GM12878 (cell line): ENCODE measurements around the gene NTRK1. TPM values are rescaled to one million over a fixed set of nuclear protein-coding genes. Genes with fewer than 3 reads are reported as not detected.

ENCODE experiments used
- ATAC-seq: fragments of 200-7000 bp; cut with Tn5 transposase; 3 replicates; pipeline ENCODE4 v1.9.1; 2020; ENCODE audit warnings: mild to moderate bottlenecking, moderate library complexity
- BruUV-seq: library from RNA; stranded (reverse); fragments of 400-500 nt; replicated peaks from 2 replicates; lab custom pipeline; 2021; lab: Mats Ljungman, UMichigan
- CTCF ChIA-PET: fragments of 300-600 bp; sonication (Branson Sonifier 250); formaldehyde crosslinking; extraction: SDS; loops from one replicate; lab custom pipeline; 2021; ENCODE audit warnings: inconsistent platforms; lab: Yijun Ruan, JAX
- POLR2A ChIA-PET: fragments of 350-600 bp; formaldehyde crosslinking; extraction: SDS; loops from one replicate; lab custom pipeline; 2021; ENCODE audit warnings: inconsistent platforms; lab: Charles Lee
- RAD21 ChIA-PET: fragments of 300-600 bp; sonication (Branson Sonifier 250); formaldehyde crosslinking; loops from one replicate; lab custom pipeline; 2023; ENCODE audit warnings: antibody characterized with exemption; ENCODE audit not compliant: unreplicated experiment; lab: Charles Lee
- SMC1A ChIA-PET: fragments of 300-600 bp; sonication (Branson Sonifier 250); formaldehyde crosslinking; loops from one replicate; lab custom pipeline; 2023; ENCODE audit not compliant: unreplicated experiment, uncharacterized antibody; lab: Charles Lee
- DNase-seq: peaks from one replicate; pipeline ENCODE4 v3.0.0-alpha.2; 2011; ENCODE audit warnings: low read depth, low spot score
- FAIRE-seq: peaks from 3 replicates; lab custom pipeline; 2011; peaks lifted over from hg19 to GRCh38; lab: Jason Lieb, UNC
- H2AFZ ChIP-seq: 2 replicates; pipeline ENCODE4 v1.6.0; 2011; ENCODE audit warnings: low read depth, low read length, control low read depth; ENCODE audit not compliant: control insufficient read depth
- H3K27ac ChIP-seq: 2 replicates; pipeline ENCODE4 v1.5.1; 2011; ENCODE audit warnings: control low read depth; ENCODE audit not compliant: control insufficient read depth, insufficient read depth
- H3K27me3 ChIP-seq, 2 experiments: replicated peaks in 1 of 2; 2 replicates each; pipeline versions ENCODE4 v1.6.0 to v1.6.1; 2011; ENCODE audit warnings: low read length in 1 of 2; ENCODE audit not compliant: control insufficient read depth in 2 of 2, insufficient read depth in 2 of 2
- H3K36me3 ChIP-seq, 2 experiments: 2 replicates each; pipeline ENCODE4 v1.5.1; 2011; ENCODE audit warnings: low read length in 1 of 2; ENCODE audit not compliant: control insufficient read depth in 2 of 2, insufficient read depth in 2 of 2
- H3K4me1 ChIP-seq: 2 replicates; pipeline ENCODE4 v1.6.1; 2011; ENCODE audit warnings: mild to moderate bottlenecking, low read length, moderate library complexity, mixed read lengths; ENCODE audit not compliant: control insufficient read depth, insufficient read depth
- H3K4me2 ChIP-seq: 2 replicates; pipeline ENCODE4 v1.6.0; 2011; ENCODE audit warnings: control low read depth; ENCODE audit not compliant: control insufficient read depth, insufficient read depth
- H3K4me3 ChIP-seq: fragments of 200-600 bp; sonication (generic); 2 replicates; pipeline ENCODE4 v1.5.1; 2016
- H3K79me2 ChIP-seq: 2 replicates; pipeline ENCODE4 v1.6.0; 2011; ENCODE audit warnings: low read length; ENCODE audit not compliant: control insufficient read depth, insufficient read depth
- H3K9ac ChIP-seq: 2 replicates; pipeline ENCODE4 v1.8.0; 2011; ENCODE audit warnings: low read length, control low read depth, mixed read lengths; ENCODE audit not compliant: control insufficient read depth, insufficient read depth
- H3K9me3 ChIP-seq: replicated peaks from 3 replicates; pipeline ENCODE4 v1.5.1; 2011; ENCODE audit warnings: mild to moderate bottlenecking, low read length; ENCODE audit not compliant: control insufficient read depth, insufficient read depth
- H4K20me1 ChIP-seq: 2 replicates; pipeline ENCODE4 v1.6.0; 2011; ENCODE audit not compliant: control insufficient read depth, insufficient read depth
- HDAC2 ChIP-seq: fragments of 200-600 bp; sonication (generic); IDR thresholded peaks from 2 replicates; pipeline ENCODE4 v1.6.1; 2017
- NR2C1 ChIP-seq: fragments of 450-650 bp; IDR thresholded peaks from 2 replicates; pipeline ENCODE4 v1.6.1; 2017; ENCODE audit warnings: antibody characterized with exemption, mild to moderate bottlenecking, moderate library complexity
- PRDM15 ChIP-seq: fragments of 450-650 bp; formaldehyde crosslinking; IDR thresholded peaks from 2 replicates; pipeline ENCODE4 v1.4.0; 2020; ENCODE audit warnings: mild to moderate bottlenecking, moderate library complexity
- ZBTB33 ChIP-seq: fragments of 450-650 bp; IDR thresholded peaks from 2 replicates; pipeline ENCODE4 v1.6.1; 2017; ENCODE audit warnings: mild to moderate bottlenecking
- ZNF24 ChIP-seq: fragments of 450-650 bp; IDR thresholded peaks from 2 replicates; pipeline ENCODE4 v1.6.1; 2017; ENCODE audit warnings: antibody characterized with exemption, mild to moderate bottlenecking
- ZZZ3 ChIP-seq: IDR thresholded peaks from 2 replicates; pipeline ENCODE4 v1.6.1; 2011; ENCODE audit warnings: low read depth; ENCODE audit not compliant: control insufficient read depth, insufficient read length
- WGBS: methylation state at CpG from one replicate; pipeline ENCODE4 v1.1.6; 2016; ENCODE audit warnings: low lambda C conversion rate; ENCODE audit not compliant: insufficient replicate concordance, insufficient coverage; ENCODE audit errors: missing lambda C conversion rate; 5-methylcytosine and 5-hydroxymethylcytosine counted together
- in situ Hi-C: fragments of 300-500 bp; cut with MboI; formaldehyde crosslinking; loops from 9 replicates; pipeline ENCODE4 v1.14.3; 2018; ENCODE audit warnings: mixed read lengths
- intact Hi-C: fragments of 100-400 bp; cut with micrococcal nuclease; formaldehyde crosslinking; loops from one replicate; pipeline ENCODE4 v1.14.2; 2022; ENCODE audit not compliant: unreplicated experiment
- polyA plus RNA-seq, 11 experiments: library from polyadenylated mRNA; depleted of rRNA in 4 of 11; unstranded in 6 of 11; stranded (reverse) in 5 of 11; fragments of >200 nt; fragmentation: Nextera tagmentation in 4 of 11; fragmentation: Illumina TruSeq in 1 of 11; extraction: Ambion mirVana in 4 of 11; extraction: Trizol in 1 of 11; gene quantifications; 1 replicate in 1 of 11; 2 replicates in 10 of 11; pipeline versions ENCODE4 v1.2.1 to v1.2.3, GENCODE V29; 2011 to 2016; ENCODE audit warnings: inconsistent platforms in 2 of 11, missing spikeins in 2 of 11, low read depth in 1 of 11
- total RNA-seq, 4 experiments: library from RNA; depleted of rRNA in 3 of 4; stranded (reverse); fragments of >200 nt in 3 of 4; fragmentation: Illumina TruSeq in 1 of 4; extraction: Trizol in 1 of 4; gene quantifications; 2 replicates each; pipeline versions ENCODE4 v1.2.1 to v1.2.3, GENCODE V29; 2013 to 2021

The NTRK1 gene
- total and polyA plus RNA-seq, 10 of the 15 experiments (the other 5 are each of a cell fraction or from before 2014, with no cell fraction given): 0.10 to 0.56 (median 0.40) TPM; not detected in 7

GRCh38 chr1:156851779-156852417 lies 8.8 kb upstream of the NTRK1 start (continued):
- TF ChIP-seq PRDM15 (CRISPR knock-in tag) (no peak), HDAC2 (no peak), ZNF24 (no peak)

- TF ChIP-seq ZZZ3: no peak
- no peak for TF ChIP-seq NR2C1
- TF ChIP-seq ZBTB33: no peak
- Histone ChIP-seq H3K4me1 (no peaks in the 10 kb centered on the region), H4K20me1 (no peaks in the 10 kb centered on the region), H3K4me3 (no peak overlapping the region), H3K9ac (no peak overlapping the region), H3K36me3 (no peaks in the 10 kb centered on the region), H2AFZ (no peak overlapping the region), H3K79me2 (no peaks in the 10 kb centered on the region), H3K4me2 (no peak overlapping the region), H3K9me3 (no peaks in the 10 kb centered on the region), H3K27me3 (peaks cover 0 to 6% of the 10 kb centered on the region in 2 experiments; a peak in 2 of 4 replicates), H3K27ac (no peak overlapping the region)
- WGBS: 22% methylated on average over 9 of the region's 9 CpGs
- intact Hi-C loops: no loop called here
- SMC1A ChIA-PET: interaction anchor here (1.4 kb wide), 1 partner anchor 9 kb away, joined by 5 read pairs; the partner anchor contains the start of gene NTRK1
- in situ Hi-C loops: no loop called here
- POLR2A ChIA-PET: no interaction called here
- CTCF ChIA-PET: interaction anchor here (1.5 to 2.4 kb wide), 2 partner anchors 14 to 54 kb away, joined by 5 to 11 read pairs; no protein-coding TSS in a partner anchor
- FAIRE-seq: no peak
- DNase-seq: no peak
- RAD21 ChIA-PET: interaction anchor here (0.6 kb wide), 1 partner anchor 252 kb away, joined by 4 read pairs; no protein-coding TSS in a partner anchor
- BruUV-seq: no TSS peak
- no peak for ATAC-seq
These were observed 8.2 kb upstream of the NTRK1 start for GRCh38 chr1:156852418-156852874.
